Body of pancreas (tissue), 4 donors: Measurements from ENCODE around the gene GRID1. TPM values are rescaled to one million over a fixed set of nuclear protein-coding genes. Genes with fewer than 3 reads are reported as not detected.

Experiments used
- ATAC-seq: fragments of 150-250 bp; one replicate; pipeline ENCODE4 v1.9.1; 2016
- DNase-seq, 4 donors: peaks; one replicate each; pipeline ENCODE4 v3.0.0-alpha.2; 2019
- H3K27ac ChIP-seq, 4 donors: fragments of 200-600 bp; sonication (generic); 1 replicate in 3 of 4; 2 replicates in 1 of 4; pipeline versions ENCODE4 v1.5.1 to v1.6.1; 2016 to 2019; ENCODE audit warnings: mild to moderate bottlenecking in 1 of 4, mixed read lengths in 1 of 4, moderate library complexity in 1 of 4
- H3K27me3 ChIP-seq, 2 donors: fragments of 200-600 bp; sonication (generic); one replicate each; pipeline ENCODE4 v1.6.0; 2016; ENCODE audit warnings: mild to moderate bottlenecking in 1 of 2
- H3K36me3 ChIP-seq, 2 donors: fragments of 200-600 bp; sonication (generic); replicated peaks in 1 of 2; 2 replicates each; pipeline ENCODE4 v1.5.1; 2016; ENCODE audit warnings: low read depth in 2 of 2; ENCODE audit not compliant: insufficient read depth in 1 of 2
- H3K4me1 ChIP-seq: fragments of 200-600 bp; sonication (generic); one replicate; pipeline ENCODE4 v1.6.0; 2016
- H3K4me3 ChIP-seq, 2 donors: fragments of 200-600 bp; sonication (generic); 1 replicate in 1 of 2; 2 replicates in 1 of 2; pipeline ENCODE4 v1.5.1; 2016 to 2019
- H3K9me3 ChIP-seq, 3 donors: fragments of 200-600 bp; sonication (generic); 1 replicate in 2 of 3; 2 replicates in 1 of 3; pipeline ENCODE4 v1.5.1; 2016
- POLR2A ChIP-seq, 3 donors: fragments of 450-650 bp; IDR thresholded peaks; one replicate each; pipeline ENCODE4 v1.6.1; 2016; ENCODE audit warnings: antibody characterized with exemption in 3 of 3, mild to moderate bottlenecking in 2 of 3
- WGBS, 2 donors: methylation state at CpG; one replicate each; pipeline ENCODE4 v1.1.5; 2017; 5-methylcytosine and 5-hydroxymethylcytosine counted together
- intact Hi-C: fragments of 100-400 bp; cut with DNase I; formaldehyde crosslinking; loops from one replicate; pipeline ENCODE4 v1.15.1; 2023
- total RNA-seq, 2 donors: library from RNA; depleted of rRNA; stranded (reverse); fragments of >200 nt; gene quantifications; one replicate each; pipeline ENCODE4 v1.1.0, GENCODE V29; 2016
- TF ChIP-seq, protein P1 (sequence below), 7 experiments: fragments of 450-650 bp in 4 of 7; fragments of 200-600 bp in 3 of 7; sonication (generic) in 3 of 7; IDR thresholded peaks; one replicate each; pipeline ENCODE4 v1.5.1; 2016 to 2019; ENCODE audit warnings: antibody characterized with exemption in 7 of 7

The GRID1 gene
- total RNA-seq, 2 donors from 2014 or later: 1.0 to 1.6 TPM

DNA sequence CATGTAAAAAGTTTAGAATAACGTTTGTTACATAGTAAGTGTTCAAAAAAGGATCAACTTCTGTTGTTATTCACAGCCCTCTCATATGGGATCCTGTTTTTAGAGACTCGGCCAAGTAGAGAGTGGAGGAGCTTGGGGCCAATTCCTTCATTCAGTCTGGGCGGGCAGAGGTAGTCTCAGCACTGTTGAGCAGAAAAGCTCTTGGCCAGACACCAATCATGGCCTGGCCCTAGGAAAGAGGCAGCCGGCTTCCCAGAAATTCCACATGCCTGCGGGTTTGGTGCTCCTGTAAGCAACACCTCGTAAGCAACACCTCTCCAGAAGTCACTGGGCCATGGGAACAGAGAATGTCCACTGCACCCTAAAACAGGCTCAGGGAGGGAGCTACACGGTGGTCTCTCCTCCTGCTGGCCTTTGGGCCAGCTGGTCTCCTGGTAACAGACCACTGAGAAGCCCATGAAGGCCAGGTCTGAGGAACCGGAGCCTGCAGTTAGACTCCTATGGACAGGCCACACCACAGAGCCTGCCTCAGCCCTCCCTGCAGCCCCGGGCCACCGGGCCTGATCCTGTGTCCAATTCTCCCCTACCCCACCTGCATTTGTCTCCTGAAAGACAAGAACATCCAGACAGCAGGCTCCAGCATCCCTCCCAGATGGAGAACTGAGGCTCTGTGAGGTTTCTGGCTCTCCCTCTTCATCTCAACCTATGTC, 149.1 kb downstream of the GRID1 start:
- WGBS, 2 donors: 69 to 72% methylated on average over 10 of the region's 10 CpGs
- H3K9me3 ChIP-seq: no peaks in the 10 kb centered on the region
- no peak overlapping the region for H3K27ac ChIP-seq
- no peaks in the 10 kb centered on the region for H3K36me3 ChIP-seq
- intact Hi-C loops: no loop called here
- no peaks in the 10 kb centered on the region for H3K4me1 ChIP-seq
- DNase-seq (no peak), ATAC-seq (no peak)
- H3K4me3 ChIP-seq: no peak overlapping the region
- no peaks in the 10 kb centered on the region for H3K27me3 ChIP-seq
- TF ChIP-seq, protein P1, sequence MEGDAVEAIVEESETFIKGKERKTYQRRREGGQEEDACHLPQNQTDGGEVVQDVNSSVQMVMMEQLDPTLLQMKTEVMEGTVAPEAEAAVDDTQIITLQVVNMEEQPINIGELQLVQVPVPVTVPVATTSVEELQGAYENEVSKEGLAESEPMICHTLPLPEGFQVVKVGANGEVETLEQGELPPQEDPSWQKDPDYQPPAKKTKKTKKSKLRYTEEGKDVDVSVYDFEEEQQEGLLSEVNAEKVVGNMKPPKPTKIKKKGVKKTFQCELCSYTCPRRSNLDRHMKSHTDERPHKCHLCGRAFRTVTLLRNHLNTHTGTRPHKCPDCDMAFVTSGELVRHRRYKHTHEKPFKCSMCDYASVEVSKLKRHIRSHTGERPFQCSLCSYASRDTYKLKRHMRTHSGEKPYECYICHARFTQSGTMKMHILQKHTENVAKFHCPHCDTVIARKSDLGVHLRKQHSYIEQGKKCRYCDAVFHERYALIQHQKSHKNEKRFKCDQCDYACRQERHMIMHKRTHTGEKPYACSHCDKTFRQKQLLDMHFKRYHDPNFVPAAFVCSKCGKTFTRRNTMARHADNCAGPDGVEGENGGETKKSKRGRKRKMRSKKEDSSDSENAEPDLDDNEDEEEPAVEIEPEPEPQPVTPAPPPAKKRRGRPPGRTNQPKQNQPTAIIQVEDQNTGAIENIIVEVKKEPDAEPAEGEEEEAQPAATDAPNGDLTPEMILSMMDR (IDR thresholded peaks at IDR 0.05): no peak
- no peak for TF ChIP-seq POLR2A (IDR thresholded peaks at IDR 0.05)

DNA sequence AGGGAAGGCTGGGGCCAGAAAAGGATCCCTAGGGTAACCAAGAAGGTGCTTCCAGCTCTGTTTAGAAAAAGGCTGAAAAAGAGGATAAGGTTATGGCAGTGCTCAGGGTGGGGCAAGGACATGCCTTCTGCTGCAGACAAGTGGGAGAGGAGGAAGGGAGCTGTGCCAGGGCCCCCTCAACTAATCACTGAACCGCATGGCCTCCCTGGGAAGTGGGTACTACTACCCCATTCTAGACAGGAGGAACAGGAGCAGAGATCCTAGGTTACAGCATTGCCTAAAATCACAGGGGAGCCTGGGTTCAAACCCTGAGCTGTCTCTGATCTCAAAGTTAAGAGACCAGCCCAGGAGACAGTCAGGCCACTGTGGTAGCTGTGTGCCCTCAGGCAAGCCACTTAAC, 149.7 kb downstream of the GRID1 start:
- Histone ChIP-seq H3K27me3 (no peaks in the 10 kb centered on the region), H3K27ac (no peak overlapping the region), H3K4me3 (no peak overlapping the region), H3K4me1 (no peaks in the 10 kb centered on the region), H3K36me3 (no peaks in the 10 kb centered on the region), H3K9me3 (no peaks in the 10 kb centered on the region)
- TF ChIP-seq POLR2A (IDR thresholded peaks at IDR 0.05): no peak
- TF ChIP-seq, protein P1 (IDR thresholded peaks at IDR 0.05): no peak
- intact Hi-C loops: no loop called here
- WGBS, 2 donors: 81 to 92% methylated on average over 1 of the region's 1 CpG
- ATAC-seq (no peak), DNase-seq (no peak)

DNA sequence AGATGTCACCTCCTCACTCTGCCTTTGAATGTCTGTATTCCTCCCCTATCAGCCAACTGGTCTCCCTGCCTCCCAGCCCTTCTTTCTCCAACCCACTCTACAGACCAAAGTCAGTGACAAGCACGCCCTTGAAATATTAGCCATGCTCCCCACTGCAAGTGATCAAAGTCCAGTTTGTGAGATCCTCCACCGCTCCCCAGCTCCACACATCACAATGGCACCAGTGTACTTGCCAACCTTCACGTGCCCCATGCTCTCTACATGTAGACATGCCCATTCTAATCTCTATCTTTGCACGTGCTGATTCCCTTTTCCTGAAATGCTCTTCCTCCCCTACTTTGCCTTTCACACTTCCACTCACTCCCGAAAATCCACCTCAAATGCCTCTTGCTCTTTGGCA, 150.9 kb downstream of the GRID1 start:
- 62 to 63% methylated on average over 5 of the region's 5 CpGs for WGBS, 2 donors
- Histone ChIP-seq H3K36me3 (no peaks in the 10 kb centered on the region), H3K4me3 (no peak overlapping the region), H3K4me1 (no peaks in the 10 kb centered on the region), H3K9me3 (no peaks in the 10 kb centered on the region), H3K27ac (no peak overlapping the region), H3K27me3 (no peaks in the 10 kb centered on the region)
- TF ChIP-seq, protein P1 (IDR thresholded peaks at IDR 0.05): no peak
- TF ChIP-seq POLR2A (IDR thresholded peaks at IDR 0.05): no peak
- DNase-seq: no peak
- no peak for ATAC-seq
- intact Hi-C loops: no loop called here

DNA sequence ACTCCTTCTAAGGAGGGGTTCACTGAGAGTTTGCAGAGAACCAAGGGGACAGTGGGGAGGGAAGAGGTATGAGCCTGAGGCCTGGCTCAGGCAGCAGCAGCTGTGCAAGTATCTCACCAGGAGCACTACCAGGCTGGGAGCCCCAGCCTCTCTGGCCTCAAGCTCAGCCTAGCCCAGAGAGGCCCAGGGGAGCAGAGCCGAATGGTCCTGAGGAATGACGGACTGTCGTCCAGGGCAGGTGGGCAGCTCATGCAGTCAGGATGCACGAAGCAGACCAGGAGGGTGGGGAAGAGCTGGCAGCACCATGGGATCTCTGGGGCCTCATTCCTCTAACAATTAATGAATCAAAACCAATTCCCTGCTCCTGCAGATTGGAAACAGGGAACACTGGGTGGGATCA, 151.5 kb downstream of the GRID1 start:
- TF ChIP-seq, protein P1 (IDR thresholded peaks at IDR 0.05): no peak
- no peak for TF ChIP-seq POLR2A (IDR thresholded peaks at IDR 0.05)
- DNase-seq: no peak
- H3K27me3 ChIP-seq: no peaks in the 10 kb centered on the region
- no peaks in the 10 kb centered on the region for H3K9me3 ChIP-seq
- WGBS, 2 donors: 65 to 100% methylated on average over 1 to 4 of the region's 4 CpGs
- H3K36me3 ChIP-seq: no peaks in the 10 kb centered on the region
- intact Hi-C loops: no loop called here
- H3K4me1 ChIP-seq: no peaks in the 10 kb centered on the region
- no peak overlapping the region for H3K4me3 ChIP-seq
- no peak for ATAC-seq
- H3K27ac ChIP-seq: no peak overlapping the region

DNA sequence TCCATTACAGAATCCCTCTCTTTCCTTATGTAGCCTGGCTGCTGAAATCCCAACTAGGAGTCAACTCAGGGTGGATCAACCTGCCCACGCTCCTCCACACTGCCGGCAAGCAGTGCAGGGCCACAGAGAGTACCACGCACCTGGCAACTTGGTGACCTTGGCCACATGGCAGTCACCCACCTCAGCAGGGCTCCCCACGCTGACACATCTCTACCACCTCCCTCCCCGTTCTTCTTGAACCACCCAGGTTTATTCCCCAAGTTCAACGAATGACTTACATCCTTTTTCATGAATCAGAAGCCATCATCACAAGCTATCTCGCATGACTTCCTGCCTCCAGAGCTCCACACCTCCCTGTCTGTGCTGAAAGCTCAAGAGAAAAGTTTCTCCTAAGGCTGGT, 153.4 kb downstream of the GRID1 start:
- TF ChIP-seq POLR2A (IDR thresholded peaks at IDR 0.05): no peak
- TF ChIP-seq, protein P1 (IDR thresholded peaks at IDR 0.05): no peak
- no peaks in the 10 kb centered on the region for H3K36me3 ChIP-seq
- DNase-seq (no peak), ATAC-seq (no peak)
- H3K4me1 ChIP-seq: no peaks in the 10 kb centered on the region
- no peaks in the 10 kb centered on the region for H3K27me3 ChIP-seq
- H3K9me3 ChIP-seq: no peaks in the 10 kb centered on the region
- intact Hi-C loops: no loop called here
- no peak overlapping the region for H3K27ac ChIP-seq
- WGBS, 2 donors: 74 to 77% methylated on average over 7 of the region's 7 CpGs
- no peak overlapping the region for H3K4me3 ChIP-seq
